C1 segment of cervical spinal cord (tissue), 14 donors: ENCODE data around the gene COPA.
A peak's percentile ranks its signal among the peaks of the same experiment; 100 is the strongest.

Experiments used
- DNase-seq, 14 donors: peaks; one replicate each; lab custom pipeline; 2025; lab: John Stamatoyannopoulos, UW

Gene COPA

GRCh38 chr1:160271025-160271424, 72.0 kb downstream of the COPA start:
- DNase-seq: no peak

GRCh38 chr1:160267284-160267991, 75.6 kb downstream of the COPA start:
- no peak for DNase-seq

DNA sequence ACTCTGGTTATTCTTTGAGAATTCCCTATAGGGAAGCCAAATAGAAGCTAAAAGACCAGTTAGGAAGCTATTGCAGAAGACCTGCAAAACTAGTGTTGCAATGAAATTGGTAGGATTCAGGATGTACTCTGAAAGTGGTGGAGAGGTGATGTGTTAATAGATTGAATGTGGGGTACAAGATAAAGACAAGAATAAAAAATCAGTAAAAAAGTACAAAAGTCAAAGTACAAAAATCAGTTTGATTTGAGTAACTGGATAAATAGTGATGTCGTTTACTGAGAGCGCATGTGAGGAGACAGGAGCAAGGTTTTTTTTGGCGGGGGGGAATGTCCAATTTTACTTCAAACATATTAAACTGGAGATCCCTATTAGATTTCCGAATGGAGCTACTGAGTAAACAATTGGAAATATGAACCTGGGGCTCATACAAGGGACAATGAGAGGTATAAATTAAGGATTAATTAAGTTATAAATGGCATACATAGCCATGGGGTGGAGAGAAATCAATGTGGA, 78.2 kb downstream of the COPA start:
- no peak for DNase-seq

DNA sequence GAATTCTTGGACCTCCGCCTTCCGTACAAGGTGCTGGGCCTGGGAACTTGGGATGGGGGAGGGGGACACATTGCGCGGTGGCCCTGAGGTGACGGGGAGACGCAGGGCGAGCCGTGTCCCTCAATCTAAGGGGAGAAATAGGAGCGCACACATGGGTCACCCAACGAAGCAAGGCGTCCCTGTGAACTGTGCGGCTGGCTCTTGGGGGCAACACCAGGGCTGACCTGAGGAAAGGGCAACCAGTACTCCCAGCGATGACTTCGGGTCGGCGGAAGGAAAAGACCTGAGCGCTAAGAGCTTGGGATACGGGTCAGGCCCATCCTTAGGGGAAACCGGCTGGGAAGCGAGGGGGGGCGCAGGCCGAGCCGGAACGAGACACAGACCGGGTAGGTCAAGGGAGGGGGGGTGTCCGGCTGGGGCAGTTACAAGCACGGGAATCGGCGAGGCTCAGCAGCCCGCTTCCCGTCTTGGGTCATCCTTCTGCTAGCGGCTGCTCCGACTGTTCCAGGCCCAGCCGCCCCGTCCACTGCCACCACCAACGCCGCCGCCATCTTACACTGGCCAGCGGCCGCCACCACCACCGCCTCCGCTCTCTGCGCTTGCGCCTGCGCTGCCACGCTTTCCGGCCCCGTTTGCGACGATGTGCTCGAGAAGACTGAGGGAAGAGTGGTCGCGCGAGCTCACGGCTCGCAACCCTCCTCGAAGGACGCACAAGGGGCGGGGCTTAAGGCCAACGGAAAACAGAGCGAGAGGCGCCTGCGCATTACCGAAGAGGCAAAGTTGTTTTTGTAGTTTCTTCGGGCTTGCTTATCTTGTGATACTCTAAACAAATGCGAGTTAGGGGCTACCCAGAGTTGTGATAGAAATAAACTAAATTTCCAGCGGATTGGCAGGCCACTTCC, 80.9 kb downstream of the COPA start, which contains the start of gene DCAF8:
DCAF8 (minus strand) TSS at position 657 of the 902 bp plus-strand sequence. CDS start 18,541 bp downstream, outside the sequence.
- DNase-seq: peak; percentile 65 to 98 (median 96)

DNA sequence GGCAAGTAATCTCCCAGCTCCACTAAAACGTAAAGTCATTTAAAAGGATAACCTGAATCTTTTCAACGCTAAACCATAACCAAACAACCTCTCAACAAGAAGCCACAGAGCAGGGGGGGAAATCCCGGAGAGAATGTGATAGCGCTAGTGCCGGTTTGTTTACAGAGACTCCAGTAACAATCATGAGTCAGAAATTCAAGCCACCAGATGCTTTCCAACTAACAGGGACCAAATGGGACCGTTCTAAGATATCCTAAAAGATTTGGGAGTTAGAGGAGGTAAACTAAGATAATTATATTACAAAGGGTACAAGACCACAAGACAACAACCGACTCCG, 81.5 kb downstream of the COPA start:
- DNase-seq: peak in 4 of 14 donors; percentile 22 to 62 (median 44)

DNA sequence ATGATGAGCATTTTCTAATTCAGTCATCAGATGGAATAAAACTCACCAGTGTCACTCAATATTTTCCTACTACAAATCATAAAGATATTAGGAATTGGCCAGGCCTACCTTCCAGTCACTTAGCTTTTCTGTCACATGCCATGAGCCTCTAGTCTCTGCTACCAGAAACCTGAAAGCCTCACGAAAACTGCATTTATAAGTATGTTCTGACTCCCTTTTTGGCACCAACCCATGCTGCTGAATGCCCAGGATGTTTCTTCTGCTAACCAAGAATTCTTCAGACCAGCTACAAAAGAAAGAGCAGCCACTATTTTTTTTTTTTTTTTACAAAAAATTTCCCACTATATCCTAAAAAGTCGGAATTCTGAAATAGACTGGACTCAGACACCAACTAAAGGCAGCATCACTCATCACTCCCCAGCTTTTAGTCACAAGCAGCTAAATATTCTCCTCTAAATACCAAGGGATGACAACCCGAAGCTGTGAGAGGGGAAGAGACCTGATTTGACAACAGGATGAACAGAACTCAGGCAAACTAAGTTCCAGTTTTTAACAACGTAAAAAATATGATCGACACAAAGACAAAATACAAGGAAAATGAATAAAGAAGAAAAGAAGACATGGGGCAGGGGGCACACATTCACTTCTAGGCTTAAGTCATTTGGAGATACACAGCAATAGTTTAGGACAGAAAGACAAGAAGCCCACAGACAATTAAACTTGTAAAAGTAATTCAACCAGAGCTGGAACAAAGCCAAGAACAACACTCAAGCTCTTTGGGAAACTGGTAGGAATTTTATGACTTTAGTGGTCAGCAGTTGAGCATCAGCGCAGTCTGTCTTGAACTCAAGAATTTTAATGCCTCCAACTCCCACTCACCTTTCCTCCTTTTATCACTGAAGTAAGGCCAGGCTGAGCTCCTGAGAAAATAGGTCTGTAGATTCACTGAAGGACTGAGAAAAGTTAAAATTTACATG, 82.4 kb downstream of the COPA start:
- no peak for DNase-seq

- no peak for DNase-seq
These were observed 84.8 kb downstream of the COPA start for GRCh38 chr1:160258177-160258798.

DNA sequence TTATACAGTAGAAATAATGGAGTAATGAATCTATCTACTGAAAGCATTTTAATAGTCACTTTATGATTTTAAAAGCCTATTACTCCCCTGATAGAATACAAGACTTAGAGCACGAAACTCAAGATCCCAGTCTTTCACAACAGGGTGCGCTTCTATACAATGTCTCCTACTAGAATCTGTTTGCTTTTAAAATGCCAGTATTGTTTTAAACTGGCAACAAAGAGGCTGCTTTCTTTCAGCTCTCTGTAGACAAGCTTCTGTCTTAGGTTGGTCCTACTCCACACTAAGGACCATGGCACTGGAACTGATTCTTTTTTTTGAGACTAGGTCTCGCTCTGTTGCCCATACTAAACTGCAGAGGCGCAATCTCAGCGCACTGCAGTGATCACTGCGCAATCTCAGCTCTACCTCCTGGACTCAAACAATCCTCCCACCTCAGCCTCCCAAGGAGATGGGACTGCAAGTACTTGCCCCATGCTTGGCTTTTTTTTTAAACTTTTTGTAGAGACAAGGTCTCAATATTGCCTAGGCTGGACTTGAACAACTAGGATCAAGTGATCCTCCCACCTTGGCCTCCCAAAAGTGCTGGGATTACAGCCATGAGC, 85.5 kb downstream of the COPA start:
- no peak for DNase-seq

DNA sequence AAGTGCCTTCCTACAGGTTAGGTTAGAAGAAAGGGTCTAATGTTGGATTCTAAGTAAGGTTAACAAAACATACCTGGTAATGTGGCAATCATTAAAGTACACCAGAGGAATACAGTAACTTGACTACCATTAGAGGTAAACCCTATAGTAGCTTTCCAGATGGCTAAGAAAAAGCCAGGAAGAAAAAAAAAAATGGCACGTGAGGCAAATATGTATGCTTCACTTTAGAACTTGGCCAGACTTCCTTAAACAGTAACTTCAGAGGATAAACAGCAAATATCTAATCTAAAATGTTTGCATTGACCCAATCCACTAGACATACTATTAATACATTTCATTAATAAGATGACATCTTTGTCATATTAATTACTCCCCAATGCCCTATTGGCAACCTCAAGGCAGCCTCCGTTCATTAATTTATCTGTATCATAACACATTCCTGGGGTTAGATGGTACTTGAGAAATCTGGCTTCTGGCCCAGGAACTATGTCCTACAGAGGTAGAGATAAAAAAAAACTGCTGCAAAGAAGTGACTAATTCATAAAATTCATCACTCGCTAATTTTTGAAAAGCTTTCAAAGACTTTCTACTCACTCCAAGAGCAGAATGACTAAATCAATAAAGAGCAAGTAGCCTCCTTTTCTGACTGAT, 86.5 kb downstream of the COPA start:
- DNase-seq: no peak

- DNase-seq: no peak
These were observed 87.2 kb downstream of the COPA start for GRCh38 chr1:160255781-160256300.

- peak in 11 of 14 donors; percentile 11 to 91 (median 32) for DNase-seq
These were observed 91.1 kb downstream of the COPA start for GRCh38 chr1:160251687-160252526.

DNA sequence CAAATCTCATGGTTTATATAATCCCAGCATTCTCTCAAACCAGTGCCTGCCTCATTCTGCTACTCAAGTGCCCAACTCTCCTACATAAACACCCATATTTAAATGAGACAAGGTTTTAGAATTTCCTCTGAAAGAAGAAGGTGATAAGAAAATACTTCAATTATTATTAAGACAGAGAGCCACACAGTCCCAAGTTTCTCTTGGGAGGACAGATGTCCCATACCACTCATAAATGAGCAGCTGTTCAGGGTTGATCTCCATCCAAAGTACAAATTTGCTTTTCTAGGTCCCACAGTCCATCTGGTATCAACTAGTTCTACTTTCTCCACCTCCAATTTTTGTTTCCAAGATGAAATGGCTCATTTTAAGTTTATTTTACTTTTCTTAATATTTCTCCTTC, 92.0 kb downstream of the COPA start:
- peak in 2 of 14 donors; percentile 5 to 63 for DNase-seq

- peak in 1 of 14 donors; percentile 23 for DNase-seq
These were observed 96.0 kb downstream of the COPA start for GRCh38 chr1:160247053-160247452.

- DNase-seq: no peak
These were observed 97.6 kb downstream of the COPA start for GRCh38 chr1:160245434-160245833.

- peak in 1 of 14 donors; percentile 86 for DNase-seq
These were observed 98.8 kb downstream of the COPA start for GRCh38 chr1:160244209-160244608.

DNA sequence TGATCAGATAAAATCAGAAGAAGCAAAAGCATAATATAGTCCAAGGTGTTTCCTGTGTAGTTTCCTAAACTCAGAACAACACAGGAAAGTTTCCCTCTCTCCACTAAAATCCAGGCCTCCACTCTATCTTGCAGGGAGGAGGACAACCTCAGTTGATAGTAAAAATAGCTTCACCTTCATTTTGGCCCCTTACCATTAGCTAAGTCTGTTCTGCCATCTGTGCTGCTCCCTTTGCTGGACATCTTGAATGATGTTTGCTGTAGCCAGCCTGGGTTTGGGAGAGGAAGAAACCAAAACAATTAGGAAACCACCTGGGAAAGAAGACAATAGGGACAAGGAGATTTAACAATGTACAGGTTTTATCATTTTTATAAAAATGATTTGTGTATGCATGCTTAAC, 99.3 kb downstream of the COPA start:
- peak in 1 of 14 donors; percentile 93 for DNase-seq

GRCh38 chr1:160239582-160240299, 103.3 kb downstream of the COPA start:
- DNase-seq: no peak
